Measurements from ENCODE around the gene ORC1. TPM values are rescaled to one million over a fixed set of nuclear protein-coding genes. Genes with fewer than 3 reads are reported as not detected.

ORC1 gene
- total and polyA plus RNA-seq, 2 experiments from 2014 or later: 15.1 to 55.0 TPM

DNA sequence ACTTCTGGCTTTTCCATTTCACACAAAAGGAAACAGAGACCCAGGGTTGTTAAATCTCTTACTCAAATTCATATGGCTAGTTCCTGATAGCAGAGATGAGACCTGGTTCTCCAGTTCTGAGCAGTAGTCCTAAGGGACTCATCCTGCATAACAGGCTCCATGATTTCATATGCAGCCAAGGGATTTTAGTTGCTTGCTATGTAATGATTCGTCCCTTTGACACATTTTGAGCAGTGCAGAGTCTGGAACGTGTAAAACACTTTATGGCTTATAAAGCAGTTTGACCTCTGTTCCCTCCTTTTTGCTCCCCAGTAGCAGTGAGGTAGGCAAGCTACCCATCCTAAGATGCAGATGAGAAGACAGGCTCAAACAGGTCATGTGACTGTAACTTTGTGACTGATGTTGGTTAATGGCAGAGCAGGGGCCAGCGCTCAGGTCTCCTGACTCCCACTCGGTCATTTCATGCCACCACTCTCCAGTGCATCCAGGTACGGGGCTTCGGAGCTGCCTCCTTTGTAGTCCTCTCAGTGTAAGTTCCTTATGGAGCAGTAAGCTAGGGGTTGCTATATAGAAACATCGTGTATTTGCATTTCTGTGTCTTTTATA is 62.5 kb downstream of the ORC1 start (continued):
- TF ChIP-seq ZNF462 (CRISPR knock-in tag; IDR thresholded peaks at IDR 0.05): no peak
- TF ChIP-seq ZNF331 (CRISPR knock-in tag; IDR thresholded peaks at IDR 0.05; ENCODE audit: low read depth): no peak
- TF ChIP-seq, protein P1, sequence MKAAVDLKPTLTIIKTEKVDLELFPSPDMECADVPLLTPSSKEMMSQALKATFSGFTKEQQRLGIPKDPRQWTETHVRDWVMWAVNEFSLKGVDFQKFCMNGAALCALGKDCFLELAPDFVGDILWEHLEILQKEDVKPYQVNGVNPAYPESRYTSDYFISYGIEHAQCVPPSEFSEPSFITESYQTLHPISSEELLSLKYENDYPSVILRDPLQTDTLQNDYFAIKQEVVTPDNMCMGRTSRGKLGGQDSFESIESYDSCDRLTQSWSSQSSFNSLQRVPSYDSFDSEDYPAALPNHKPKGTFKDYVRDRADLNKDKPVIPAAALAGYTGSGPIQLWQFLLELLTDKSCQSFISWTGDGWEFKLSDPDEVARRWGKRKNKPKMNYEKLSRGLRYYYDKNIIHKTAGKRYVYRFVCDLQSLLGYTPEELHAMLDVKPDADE (IDR thresholded peaks at IDR 0.05): no peak
- no peak for TF ChIP-seq JUNB (IDR thresholded peaks at IDR 0.05; ENCODE audit: unreplicated experiment)
- no peak for TF ChIP-seq ZNF114 (CRISPR knock-in tag; IDR thresholded peaks at IDR 0.05)

DNA sequence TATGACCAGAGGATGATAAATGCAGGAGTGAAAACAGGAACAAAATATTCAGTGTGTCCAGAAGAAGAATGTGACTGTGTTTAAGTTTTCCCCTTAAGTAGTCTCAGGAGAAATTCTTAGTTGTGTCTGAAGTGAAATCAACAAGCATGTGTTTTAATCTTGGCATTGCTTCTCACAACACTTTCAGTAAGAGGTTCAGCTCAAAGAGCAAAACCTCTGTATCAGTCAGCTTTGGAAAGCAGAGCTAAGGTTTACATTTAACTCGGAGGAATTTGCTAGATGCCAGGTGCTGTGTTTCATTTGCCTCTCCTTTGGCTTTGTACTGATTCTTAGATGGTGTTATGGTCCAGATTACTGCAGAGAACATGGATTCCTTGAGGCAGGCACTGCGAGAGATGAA is 66.8 kb downstream of the ORC1 start:
- H4K20me1 ChIP-seq (replicated peaks; ENCODE audit: insufficient read depth): no peaks in the 10 kb centered on the region
- H3K4me3 ChIP-seq: no peak overlapping the region
- 0 out of 2 replicates have a peak, but pooled peaks cover 3% of the 10 kb centered on the region for H3K36me3 ChIP-seq (ENCODE audit: insufficient read depth)
- DNase-seq (ENCODE audit: low spot score) (no peak), ATAC-seq (no peak)
- no peak overlapping the region for H3K4me2 ChIP-seq
- no peaks in the 10 kb centered on the region for H3K4me1 ChIP-seq (ENCODE audit: insufficient read depth)
- H3K27ac Mint-ChIP-seq: no peak overlapping the region
- no peaks in the 10 kb centered on the region for H3K9me2 ChIP-seq (ENCODE audit: insufficient read depth)
- H3K27me3 Mint-ChIP-seq (ENCODE audit: insufficient read depth, low read depth, poor library complexity): no peaks in the 10 kb centered on the region
- H2AFZ ChIP-seq: no peak overlapping the region
- peaks cover 3% of the 10 kb centered on the region; the same call in 2 of the 3 replicates for H3K4me1 Mint-ChIP-seq
- TF ChIP-seq JUNB (IDR thresholded peaks at IDR 0.05; ENCODE audit: unreplicated experiment) (no peak), ZNF114 (CRISPR knock-in tag; IDR thresholded peaks at IDR 0.05) (no peak), NANOG (IDR thresholded peaks at IDR 0.05; ENCODE audit: borderline replicate concordance) (no peak)
- TF ChIP-seq, protein P1 (IDR thresholded peaks at IDR 0.05): no peak
- TF ChIP-seq, protein P2, sequence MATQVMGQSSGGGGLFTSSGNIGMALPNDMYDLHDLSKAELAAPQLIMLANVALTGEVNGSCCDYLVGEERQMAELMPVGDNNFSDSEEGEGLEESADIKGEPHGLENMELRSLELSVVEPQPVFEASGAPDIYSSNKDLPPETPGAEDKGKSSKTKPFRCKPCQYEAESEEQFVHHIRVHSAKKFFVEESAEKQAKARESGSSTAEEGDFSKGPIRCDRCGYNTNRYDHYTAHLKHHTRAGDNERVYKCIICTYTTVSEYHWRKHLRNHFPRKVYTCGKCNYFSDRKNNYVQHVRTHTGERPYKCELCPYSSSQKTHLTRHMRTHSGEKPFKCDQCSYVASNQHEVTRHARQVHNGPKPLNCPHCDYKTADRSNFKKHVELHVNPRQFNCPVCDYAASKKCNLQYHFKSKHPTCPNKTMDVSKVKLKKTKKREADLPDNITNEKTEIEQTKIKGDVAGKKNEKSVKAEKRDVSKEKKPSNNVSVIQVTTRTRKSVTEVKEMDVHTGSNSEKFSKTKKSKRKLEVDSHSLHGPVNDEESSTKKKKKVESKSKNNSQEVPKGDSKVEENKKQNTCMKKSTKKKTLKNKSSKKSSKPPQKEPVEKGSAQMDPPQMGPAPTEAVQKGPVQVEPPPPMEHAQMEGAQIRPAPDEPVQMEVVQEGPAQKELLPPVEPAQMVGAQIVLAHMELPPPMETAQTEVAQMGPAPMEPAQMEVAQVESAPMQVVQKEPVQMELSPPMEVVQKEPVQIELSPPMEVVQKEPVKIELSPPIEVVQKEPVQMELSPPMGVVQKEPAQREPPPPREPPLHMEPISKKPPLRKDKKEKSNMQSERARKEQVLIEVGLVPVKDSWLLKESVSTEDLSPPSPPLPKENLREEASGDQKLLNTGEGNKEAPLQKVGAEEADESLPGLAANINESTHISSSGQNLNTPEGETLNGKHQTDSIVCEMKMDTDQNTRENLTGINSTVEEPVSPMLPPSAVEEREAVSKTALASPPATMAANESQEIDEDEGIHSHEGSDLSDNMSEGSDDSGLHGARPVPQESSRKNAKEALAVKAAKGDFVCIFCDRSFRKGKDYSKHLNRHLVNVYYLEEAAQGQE (IDR thresholded peaks at IDR 0.05; ENCODE audit: unreplicated experiment): no peak
- no peaks in the 10 kb centered on the region for H3F3A ChIP-seq (replicated peaks; ENCODE audit: low read depth)
- H3K9me3 Mint-ChIP-seq: no peaks in the 10 kb centered on the region
- H3K4me3 Mint-ChIP-seq: no peak overlapping the region
- no peak overlapping the region for H3K27ac ChIP-seq (ENCODE audit: low read depth)
- no peaks in the 10 kb centered on the region for H3K27me3 ChIP-seq (ENCODE audit: insufficient read depth)
- peaks cover 9% of the 10 kb centered on the region; the same call in 2 of the 3 replicates for H3K36me3 Mint-ChIP-seq (ENCODE audit: low read depth)
- H3K79me2 ChIP-seq (replicated peaks; ENCODE audit: insufficient read depth): no peaks in the 10 kb centered on the region

All from GM23338 (cell line).